Fibroblast of skin of left biceps (primary cell): ENCODE data around the gene SLC66A1.

Experiments
- DNase-seq, 2 experiments: peaks; one replicate each; pipeline ENCODE4 v3.0.0-alpha.2; 2013; ENCODE audit warnings: low read depth in 2 of 2

SLC66A1 gene

GRCh38 chr1:19342894-19343616 is 30.9 kb downstream of the SLC66A1 start:
- no peak for DNase-seq

- DNase-seq, result no peak
These were observed 31.7 kb downstream of the SLC66A1 start for GRCh38 chr1:19343617-19344350.

- DNase-seq, result no peak
These were observed 32.3 kb downstream of the SLC66A1 start for GRCh38 chr1:19344372-19344810.

- DNase-seq, result no peak
These were observed 32.7 kb downstream of the SLC66A1 start for GRCh38 chr1:19344831-19345230.

GRCh38 chr1:19345391-19345790 is 33.3 kb downstream of the SLC66A1 start:
- DNase-seq, result no peak

GRCh38 chr1:19346026-19346425 is 33.9 kb downstream of the SLC66A1 start:
- no peak for DNase-seq

- DNase-seq, result no peak
These were observed 35.5 kb downstream of the SLC66A1 start for GRCh38 chr1:19347533-19348172.

- no peak for DNase-seq
These were observed 36.5 kb downstream of the SLC66A1 start for GRCh38 chr1:19348441-19349198.

- no peak for DNase-seq
These were observed 37.9 kb downstream of the SLC66A1 start for GRCh38 chr1:19349999-19350398.

GRCh38 chr1:19350566-19350965 is 38.4 kb downstream of the SLC66A1 start:
- DNase-seq, result no peak

GRCh38 chr1:19351873-19352272 is 39.7 kb downstream of the SLC66A1 start:
- DNase-seq, result no peak

- no peak for DNase-seq
These were observed 40.7 kb downstream of the SLC66A1 start for GRCh38 chr1:19352839-19353238.

- DNase-seq, result no peak
These were observed 41.5 kb downstream of the SLC66A1 start for GRCh38 chr1:19353596-19353995.

GRCh38 chr1:19354531-19354981 is 42.4 kb downstream of the SLC66A1 start:
- DNase-seq, result no peak

GRCh38 chr1:19356266-19356665 is 44.1 kb downstream of the SLC66A1 start:
- no peak for DNase-seq

- DNase-seq, result no peak
These were observed 45.3 kb downstream of the SLC66A1 start for GRCh38 chr1:19357299-19357986.

- no peak for DNase-seq
These were observed 46.6 kb downstream of the SLC66A1 start for GRCh38 chr1:19358710-19359109.

GRCh38 chr1:19359357-19359756 is 47.2 kb downstream of the SLC66A1 start:
- no peak for DNase-seq

- no peak for DNase-seq
These were observed 47.9 kb downstream of the SLC66A1 start for GRCh38 chr1:19360016-19360415.

- DNase-seq, result no peak
These were observed 48.3 kb downstream of the SLC66A1 start for GRCh38 chr1:19360432-19360831.
